ENCODE results near the gene SPACA7. TPM values are rescaled to one million over a fixed set of nuclear protein-coding genes. Genes with fewer than 3 reads are reported as not detected.

Gene SPACA7
- total RNA-seq, 1 experiment from 2014 or later: not detected

DNA sequence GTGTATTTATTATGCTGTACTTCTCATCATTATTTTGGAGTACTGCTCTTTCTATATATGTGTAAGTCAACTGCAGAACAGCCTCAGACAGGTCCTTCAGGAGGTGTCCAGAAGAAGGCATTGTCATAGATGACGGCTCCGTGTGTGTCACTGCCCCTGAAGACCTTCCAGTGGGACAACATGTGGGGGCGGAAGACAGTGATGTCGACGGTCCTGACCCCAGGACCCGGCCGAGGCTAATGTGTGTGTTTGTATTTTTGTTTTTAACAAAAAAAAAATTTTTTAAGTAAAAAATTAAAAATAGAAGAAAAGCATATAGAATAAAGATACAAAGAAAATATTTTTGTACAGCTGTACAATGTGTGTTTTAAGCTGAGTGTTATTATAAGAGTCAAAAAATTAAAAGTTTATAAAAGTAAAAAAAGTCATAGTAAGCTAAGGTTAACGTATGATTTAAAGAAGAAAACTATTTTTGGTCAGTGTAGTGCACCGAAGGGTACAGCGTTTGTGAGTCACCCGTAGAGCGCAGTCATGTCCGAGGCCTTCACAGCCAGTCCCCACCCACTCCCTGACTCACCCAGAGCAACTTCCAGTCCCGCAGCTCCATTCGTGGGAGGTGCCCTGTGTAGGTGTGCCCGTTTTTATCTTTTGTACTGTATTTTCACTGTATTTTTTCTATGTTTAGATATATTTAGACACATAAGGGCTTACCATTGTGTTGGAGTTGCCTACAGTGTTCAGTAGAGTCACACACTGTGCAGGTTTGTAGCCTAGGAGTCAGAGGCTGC, 42.2 kb upstream of the SPACA7 start:
- Histone ChIP-seq H3K4me2 (ENCODE audit: insufficient read depth, insufficient read length, low read length) (no peak overlapping the region), H2AK5ac (ENCODE audit: insufficient read length, low read length) (no peak overlapping the region), H3K79me2 (ENCODE audit: insufficient read depth, low read length) (no peaks in the 10 kb centered on the region), H3K4ac (ENCODE audit: low read depth, low read length) (no peak overlapping the region), H4K5ac (ENCODE audit: insufficient read length, low read depth, low read length) (no peak overlapping the region), H3K9ac (ENCODE audit: extremely low read depth, insufficient read length, low read length) (no peak overlapping the region), H3K14ac (ENCODE audit: insufficient read depth, low read length) (no peak overlapping the region), H3K56ac (ENCODE audit: insufficient read length, low read depth, low read length) (no peak overlapping the region), H3K27me3 (ENCODE audit: insufficient read depth, low read length) (peaks cover 16% of the 10 kb centered on the region; the same call in 1 of the 2 replicates), H2BK20ac (ENCODE audit: low read depth, low read length, poor library complexity, severe bottlenecking) (no peak overlapping the region), H3K23me2 (ENCODE audit: insufficient read length, low read depth, low read length, poor library complexity, severe bottlenecking) (no peaks in the 10 kb centered on the region), H2BK12ac (ENCODE audit: insufficient read length, low read depth, low read length) (no peak overlapping the region), H3K27ac (ENCODE audit: insufficient read length, low read depth, low read length) (no peak overlapping the region), H2BK120ac (ENCODE audit: low read depth, low read length, poor library complexity, severe bottlenecking) (no peak overlapping the region), H3K4me1 (ENCODE audit: insufficient read depth, low read length) (no peaks in the 10 kb centered on the region), H3K23ac (ENCODE audit: insufficient read length, low read depth, low read length) (no peak overlapping the region), H4K91ac (ENCODE audit: insufficient read length, low read depth, low read length) (no peak overlapping the region), H3K18ac (ENCODE audit: insufficient read length, low read depth, low read length) (no peak overlapping the region), H3K79me1 (ENCODE audit: insufficient read depth, low read depth, low read length, poor library complexity, severe bottlenecking) (no peaks in the 10 kb centered on the region), H3K9me3 (ENCODE audit: control insufficient read depth, low read depth, low read length) (no peaks in the 10 kb centered on the region), H3T11ph (ENCODE audit: low read length) (no peak overlapping the region), H2BK5ac (ENCODE audit: insufficient read length, low read length) (no peak overlapping the region), H4K8ac (replicated peaks; ENCODE audit: insufficient read length, low read depth, low read length) (no peak overlapping the region), H2AFZ (ENCODE audit: low read length) (no peak overlapping the region), H4K20me1 (ENCODE audit: control insufficient read depth, insufficient read depth, insufficient read length) (no peaks in the 10 kb centered on the region), H2BK15ac (ENCODE audit: low read depth, low read length) (no peak overlapping the region)
- Mint-ChIP-seq H3K4me3 (no peak overlapping the region), H3K27me3 (ENCODE audit: low read depth) (peaks cover 13% of the 10 kb centered on the region), H3K36me3 (ENCODE audit: insufficient read depth in 1 of 3, low read depth in 3 of 3) (peaks cover 0 to 17% (median 7%) of the 10 kb centered on the region in 3 experiments; a peak in 5 of 7 replicates), H3K4me1 (peaks cover 2 to 10% of the 10 kb centered on the region in 2 experiments; a peak in 3 of 4 replicates), H3K9me3 (peaks cover 12 to 25% of the 10 kb centered on the region in 2 experiments), H3K27ac (no peak overlapping the region)
- DNase-seq: no peak
- WGBS (ENCODE audit: extremely low coverage, insufficient read length, low lambda C conversion rate): no CpG with 5 or more reads among the region's 16 CpGs
- TF ChIP-seq CTCF (conservative IDR thresholded peaks at IDR 0.05): no peak
